LNCaP clone FGC (cell line): ENCODE data around the gene SELENOO.

Experiments
- DNase-seq: peaks from one replicate; pipeline ENCODE4 v3.0.0-alpha.2; 2011; ENCODE audit warnings: low read depth
- H3K4me3 ChIP-seq: 2 replicates; pipeline ENCODE4 v1.5.1; 2011; ENCODE audit warnings: mild to moderate bottlenecking, low read depth, low read length, control low read depth
- TF ChIP-seq, protein P1 (sequence below): IDR thresholded peaks from 2 replicates; pipeline ENCODE4 v1.5.1; 2012; ENCODE audit warnings: mild to moderate bottlenecking; ENCODE audit not compliant: control insufficient read depth, insufficient read depth; ENCODE audit errors: extremely low read depth

Gene SELENOO

DNA sequence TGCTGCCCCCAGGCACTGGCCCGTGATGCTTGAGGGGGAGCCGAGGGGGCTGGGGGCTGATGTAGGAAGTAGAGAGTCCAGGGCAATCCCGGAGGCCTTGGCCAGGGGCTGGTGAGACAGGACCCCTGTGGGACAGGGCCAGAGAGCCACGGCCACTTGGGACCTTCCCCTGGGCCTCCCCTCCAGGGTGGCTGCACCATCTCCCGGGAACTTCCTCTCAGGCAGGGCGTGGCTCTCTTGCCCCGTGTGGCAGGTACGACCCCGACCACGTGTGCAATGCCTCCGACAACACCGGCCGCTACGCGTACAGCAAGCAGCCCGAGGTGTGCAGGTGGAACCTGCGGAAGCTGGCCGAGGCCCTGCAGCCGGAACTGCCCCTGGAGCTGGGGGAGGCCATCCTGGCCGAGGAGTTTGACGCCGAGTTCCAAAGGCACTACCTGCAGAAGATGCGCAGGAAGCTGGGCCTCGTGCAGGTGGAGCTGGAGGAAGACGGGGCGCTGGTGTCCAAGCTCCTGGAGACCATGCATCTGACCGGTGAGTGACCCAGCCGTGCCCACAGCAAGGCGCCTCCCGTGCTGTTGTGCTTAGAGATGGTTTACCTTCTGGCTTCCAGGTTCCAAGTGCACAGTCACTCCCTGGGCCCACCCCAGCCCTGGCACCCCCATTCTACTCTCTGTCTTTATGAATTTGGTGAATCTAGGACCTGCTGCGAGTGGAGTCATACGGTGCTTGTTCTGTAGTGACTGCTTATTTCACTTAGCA, 9.7 kb downstream of the SELENOO start:
- TF ChIP-seq, protein P1, sequence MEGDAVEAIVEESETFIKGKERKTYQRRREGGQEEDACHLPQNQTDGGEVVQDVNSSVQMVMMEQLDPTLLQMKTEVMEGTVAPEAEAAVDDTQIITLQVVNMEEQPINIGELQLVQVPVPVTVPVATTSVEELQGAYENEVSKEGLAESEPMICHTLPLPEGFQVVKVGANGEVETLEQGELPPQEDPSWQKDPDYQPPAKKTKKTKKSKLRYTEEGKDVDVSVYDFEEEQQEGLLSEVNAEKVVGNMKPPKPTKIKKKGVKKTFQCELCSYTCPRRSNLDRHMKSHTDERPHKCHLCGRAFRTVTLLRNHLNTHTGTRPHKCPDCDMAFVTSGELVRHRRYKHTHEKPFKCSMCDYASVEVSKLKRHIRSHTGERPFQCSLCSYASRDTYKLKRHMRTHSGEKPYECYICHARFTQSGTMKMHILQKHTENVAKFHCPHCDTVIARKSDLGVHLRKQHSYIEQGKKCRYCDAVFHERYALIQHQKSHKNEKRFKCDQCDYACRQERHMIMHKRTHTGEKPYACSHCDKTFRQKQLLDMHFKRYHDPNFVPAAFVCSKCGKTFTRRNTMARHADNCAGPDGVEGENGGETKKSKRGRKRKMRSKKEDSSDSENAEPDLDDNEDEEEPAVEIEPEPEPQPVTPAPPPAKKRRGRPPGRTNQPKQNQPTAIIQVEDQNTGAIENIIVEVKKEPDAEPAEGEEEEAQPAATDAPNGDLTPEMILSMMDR: no peak
- H3K4me3 ChIP-seq: no peak overlapping the region
- DNase-seq: no peak

DNA sequence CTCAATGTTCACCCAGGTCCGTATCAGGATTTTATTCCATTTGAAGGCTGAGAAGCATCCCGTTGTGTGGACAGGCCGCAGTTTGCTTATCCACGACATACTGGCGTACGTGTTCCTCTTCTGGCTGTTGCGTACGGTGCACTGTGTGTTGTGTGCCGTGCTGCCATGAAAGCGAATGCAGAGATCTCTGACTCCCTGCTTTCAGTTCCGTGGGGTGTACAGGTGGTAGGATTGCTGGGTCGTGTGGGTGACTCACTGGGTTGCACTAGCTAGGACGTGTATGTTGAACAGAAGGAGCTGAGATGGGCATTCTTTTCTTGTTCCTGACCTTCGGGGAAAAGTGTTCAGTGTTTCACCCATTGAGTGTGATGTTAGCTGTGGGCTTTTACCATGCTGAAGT, 10.3 kb downstream of the SELENOO start:
- TF ChIP-seq, protein P1: no peak

DNA sequence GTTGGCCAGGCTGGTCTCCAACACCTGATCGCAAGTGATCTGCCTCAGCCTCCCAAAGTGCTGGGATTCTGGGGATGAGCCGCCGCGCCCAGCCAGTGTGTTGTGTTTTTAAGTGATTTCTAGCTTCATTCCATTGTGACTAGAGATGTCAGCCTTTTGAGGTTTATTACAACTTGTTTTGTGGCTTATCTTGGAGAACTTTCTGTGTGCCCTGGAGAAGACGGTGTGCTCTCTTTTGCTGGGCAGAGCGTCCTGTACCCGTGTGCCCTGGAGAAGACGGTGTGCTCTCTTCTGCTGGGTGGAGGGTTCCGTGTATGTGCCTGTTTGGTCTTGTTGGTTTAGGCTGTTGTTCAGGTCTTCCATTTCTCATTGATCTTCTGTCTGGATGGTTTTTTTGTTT, 12.5 kb downstream of the SELENOO start:
- TF ChIP-seq, protein P1: no peak

More for the DNA sequence above, 10.3 kb downstream of the SELENOO start:
- DNase-seq: no peak
- no peak overlapping the region for H3K4me3 ChIP-seq

DNA sequence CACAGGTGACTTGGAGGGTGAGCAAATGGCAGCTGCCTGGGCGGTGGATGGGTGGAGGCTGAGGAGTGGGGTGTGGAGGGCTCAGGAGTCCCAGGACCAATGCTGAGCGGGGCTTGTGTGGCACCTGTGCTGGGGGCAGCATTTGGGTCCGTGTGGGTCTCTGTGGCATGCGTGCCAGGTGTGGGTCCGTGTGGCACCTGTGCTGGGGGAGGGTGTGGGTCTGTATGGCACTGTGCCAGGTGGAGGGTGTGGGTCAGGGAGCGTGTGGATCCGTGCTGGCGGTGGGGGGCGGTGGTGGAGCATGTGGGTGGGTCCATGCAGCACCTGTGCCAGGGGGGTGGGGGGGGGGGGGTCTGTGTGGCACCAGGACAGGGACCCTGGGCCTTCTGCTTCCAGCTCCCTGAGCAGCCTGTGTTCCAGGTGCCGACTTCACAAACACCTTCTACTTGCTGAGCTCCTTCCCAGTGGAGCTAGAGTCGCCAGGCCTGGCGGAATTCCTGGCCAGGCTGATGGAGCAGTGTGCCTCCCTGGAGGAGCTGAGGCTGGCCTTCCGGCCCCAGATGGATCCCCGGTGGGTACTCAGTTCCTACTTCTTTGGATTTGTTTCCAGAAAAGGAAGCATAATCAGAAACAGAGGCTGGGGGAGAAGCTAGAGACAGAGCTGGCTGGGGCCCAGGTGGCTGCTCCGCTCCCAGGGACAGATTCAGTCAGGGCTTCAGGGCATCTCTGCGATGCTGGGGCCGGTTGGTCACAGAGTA, 14.7 kb downstream of the SELENOO start:
- TF ChIP-seq, protein P1: no peak
- no peak for DNase-seq
- no peak overlapping the region for H3K4me3 ChIP-seq

More for the DNA sequence above, 12.5 kb downstream of the SELENOO start:
- no peak for DNase-seq
- H3K4me3 ChIP-seq: no peak overlapping the region

DNA sequence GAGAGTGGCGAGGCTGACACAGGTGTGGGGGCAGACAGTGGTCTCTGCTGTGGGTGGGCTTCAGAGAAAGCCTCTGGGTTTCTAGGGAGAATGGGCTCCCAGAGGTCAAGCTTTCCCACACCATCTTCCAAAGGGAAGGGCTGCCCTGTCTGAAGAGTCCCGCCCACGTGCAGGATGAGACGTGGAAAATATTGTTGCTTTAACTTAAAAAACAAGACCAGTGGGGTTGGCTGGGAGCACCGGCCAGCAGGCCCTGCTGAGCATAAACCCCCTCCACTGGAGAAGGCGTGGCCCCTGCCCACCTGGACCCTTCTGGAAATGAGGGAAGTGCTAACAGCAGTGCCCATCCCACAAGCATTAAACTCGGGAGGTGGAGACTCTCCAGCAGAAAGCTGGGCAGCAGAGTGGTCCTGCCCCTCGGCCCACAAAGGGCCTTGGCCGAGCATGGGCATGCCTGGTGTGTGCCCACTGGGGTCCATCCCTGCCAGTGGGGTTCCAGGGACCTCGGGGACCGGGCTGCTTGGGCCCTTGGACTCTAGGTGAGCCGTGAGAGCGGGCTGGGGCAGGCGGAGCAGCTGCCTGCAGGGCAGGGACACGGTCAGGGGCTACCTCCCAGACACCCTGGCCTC, 15.4 kb downstream of the SELENOO start:
- no peak overlapping the region for H3K4me3 ChIP-seq
- TF ChIP-seq, protein P1: no peak
- no peak for DNase-seq

DNA sequence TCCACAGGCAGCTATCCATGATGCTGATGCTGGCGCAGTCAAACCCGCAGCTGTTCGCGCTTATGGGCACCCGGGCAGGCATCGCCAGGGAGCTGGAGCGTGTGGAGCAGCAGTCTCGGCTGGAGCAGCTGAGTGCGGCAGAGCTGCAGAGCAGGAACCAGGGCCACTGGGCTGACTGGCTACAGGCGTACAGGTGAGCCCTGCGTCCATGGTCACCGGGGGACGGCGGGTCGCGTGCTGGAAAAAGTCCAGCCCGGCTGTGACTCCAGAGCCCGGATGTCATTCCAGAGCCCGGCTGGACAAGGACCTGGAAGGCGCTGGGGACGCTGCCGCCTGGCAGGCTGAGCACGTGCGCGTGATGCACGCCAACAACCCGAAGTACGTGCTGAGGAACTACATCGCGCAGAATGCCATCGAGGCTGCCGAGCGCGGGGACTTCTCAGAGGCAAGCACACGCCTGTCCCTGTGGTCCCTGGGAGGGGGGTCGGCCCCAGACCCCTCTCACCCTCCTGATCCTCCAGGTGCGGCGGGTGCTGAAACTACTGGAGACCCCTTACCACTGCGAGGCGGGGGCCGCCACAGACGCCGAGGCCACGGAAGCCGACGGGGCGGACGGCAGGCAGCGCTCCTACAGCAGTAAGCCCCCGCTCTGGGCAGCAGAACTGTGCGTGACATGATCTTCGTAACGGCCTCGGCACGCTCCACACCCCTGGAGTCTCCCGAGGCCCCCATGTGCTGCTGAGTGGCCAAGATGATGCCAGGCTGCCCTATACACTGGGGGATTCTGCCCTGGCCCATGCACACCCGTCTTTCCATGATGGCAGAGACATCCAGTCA, 16.1 kb downstream of the SELENOO start:
- DNase-seq: no peak
- no peak overlapping the region for H3K4me3 ChIP-seq
- TF ChIP-seq, protein P1: no peak
